Stimulated activated CD4-positive, alpha-beta T cell treated with anti-CD3 and anti-CD28 coated beads, Interleukin-15, amount 100 ng/mL, for 48 hours (primary cell): Measurements from ENCODE around the gene KRTAP4-9.
"Not testable (repeated sequence)": the region's sequence is repeated elsewhere in the genome, so short reads cannot be mapped to it uniquely, and the experiment has no call there.

Source experiments
- DNase-seq, 2 donors: peaks; one replicate each; pipeline ENCODE4 v3.0.0-alpha.2; 2020; ENCODE audit warnings: low read depth in 2 of 2

The KRTAP4-9 gene

GRCh38 chr17:41127371-41127770, 22.2 kb downstream of the KRTAP4-9 start:
- DNase-seq, result no peak

- DNase-seq, result no peak
These were observed 26.8 kb downstream of the KRTAP4-9 start for GRCh38 chr17:41131979-41132378.

GRCh38 chr17:41133880-41134735, 28.9 kb downstream of the KRTAP4-9 start:
- no peak for DNase-seq

GRCh38 chr17:41139865-41140264, 34.7 kb downstream of the KRTAP4-9 start:
- not testable (repeated sequence) for DNase-seq

- no peak for DNase-seq
These were observed 35.4 kb downstream of the KRTAP4-9 start, which contains the start of gene KRTAP4-6 for GRCh38 chr17:41140360-41141131. KRTAP4-6 (minus strand) TSS chr17:41140544; CDS start chr17:41140487, 57 bp downstream.

- DNase-seq, result no peak
These were observed 36.2 kb downstream of the KRTAP4-9 start for GRCh38 chr17:41141361-41141760.

- no peak for DNase-seq
These were observed 39.7 kb downstream of the KRTAP4-9 start for GRCh38 chr17:41144846-41145245.

- DNase-seq, result no peak
These were observed 40.1 kb downstream of the KRTAP4-9 start for GRCh38 chr17:41145261-41145660.

- DNase-seq, result no peak
These were observed 42.5 kb downstream of the KRTAP4-9 start for GRCh38 chr17:41147531-41148204.

- DNase-seq, result not testable (repeated sequence)
These were observed 43.9 kb downstream of the KRTAP4-9 start for GRCh38 chr17:41148971-41149651.

- no peak for DNase-seq
These were observed 44.4 kb downstream of the KRTAP4-9 start, which contains the start of gene KRTAP4-5 for GRCh38 chr17:41149652-41149985. KRTAP4-5 (minus strand) TSS chr17:41149825; CDS start chr17:41149767, 58 bp downstream.

- no peak for DNase-seq
These were observed 44.8 kb downstream of the KRTAP4-9 start for GRCh38 chr17:41150026-41150425.

GRCh38 chr17:41151525-41151924, 46.3 kb downstream of the KRTAP4-9 start:
- DNase-seq, result no peak

- no peak for DNase-seq
These were observed 48.7 kb downstream of the KRTAP4-9 start for GRCh38 chr17:41153856-41154255.
